DMS53 (cell line): ENCODE measurements around the gene FAM168B.

Source experiments
- DNase-seq: peaks from one replicate; lab custom pipeline; 2025; lab: John Stamatoyannopoulos, UW

The FAM168B gene

DNA sequence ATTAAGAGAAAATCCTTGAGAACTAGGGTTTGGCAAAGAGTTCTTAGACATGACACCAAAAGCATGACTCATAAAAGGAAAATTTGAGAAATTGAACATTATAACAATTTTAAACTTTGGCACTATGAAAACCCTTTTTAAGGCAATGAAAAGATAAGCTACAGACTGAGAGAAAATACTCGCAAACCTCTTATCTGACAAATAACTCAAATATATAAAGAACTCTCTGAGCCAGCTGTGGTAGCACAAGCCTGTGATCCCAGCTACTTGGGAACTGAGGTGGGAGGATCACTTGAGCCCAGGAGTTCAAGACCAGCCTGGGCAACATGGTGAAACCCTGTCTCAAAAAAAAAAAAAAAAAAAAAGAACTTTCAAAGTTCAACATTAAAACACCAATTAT lies 70.5 kb downstream of the FAM168B start:
- no peak for DNase-seq

DNA sequence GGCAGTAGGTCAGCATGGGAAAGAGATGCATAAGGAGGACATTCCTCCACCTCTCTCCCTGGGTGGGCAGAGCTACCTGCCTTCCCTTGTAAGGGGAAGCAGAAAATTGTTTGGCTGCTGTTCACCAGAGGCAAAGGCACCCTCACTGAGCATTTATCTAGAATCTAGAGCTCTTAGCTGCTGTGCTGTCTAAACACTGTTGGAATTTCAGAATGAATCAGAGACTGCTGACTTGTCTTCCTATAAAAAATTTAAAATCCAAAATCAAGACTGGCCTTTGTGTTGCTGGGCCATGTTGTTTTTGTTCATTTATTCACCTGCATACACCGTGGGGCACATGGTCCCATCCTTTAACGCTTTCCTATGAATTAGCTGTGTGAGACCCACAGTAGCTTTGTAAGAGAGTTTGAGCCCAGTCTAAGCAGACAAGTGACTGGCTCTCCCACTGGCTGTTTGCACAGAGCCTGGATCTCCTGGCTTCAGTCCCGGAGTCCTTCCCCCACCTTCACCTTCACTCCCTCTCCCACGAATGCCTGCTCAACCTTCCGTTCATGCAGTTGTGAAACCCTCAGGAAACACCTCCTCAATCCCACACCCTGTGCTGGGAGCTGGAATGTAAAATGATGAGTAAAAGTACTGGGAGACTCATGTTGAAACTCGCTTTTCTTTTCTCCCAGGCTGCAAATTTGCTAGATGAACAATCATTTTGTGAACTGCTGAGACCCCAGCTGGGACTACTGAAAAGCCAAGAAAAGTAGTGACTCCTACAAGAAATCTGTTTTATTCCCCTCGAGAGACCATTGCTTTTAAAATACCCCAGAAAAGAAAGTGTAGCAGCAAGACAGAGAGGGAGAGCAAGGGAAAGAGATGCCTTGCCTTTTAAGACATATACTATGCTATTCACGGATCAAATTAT lies 76.2 kb downstream of the FAM168B start:
- no peak for DNase-seq

DNA sequence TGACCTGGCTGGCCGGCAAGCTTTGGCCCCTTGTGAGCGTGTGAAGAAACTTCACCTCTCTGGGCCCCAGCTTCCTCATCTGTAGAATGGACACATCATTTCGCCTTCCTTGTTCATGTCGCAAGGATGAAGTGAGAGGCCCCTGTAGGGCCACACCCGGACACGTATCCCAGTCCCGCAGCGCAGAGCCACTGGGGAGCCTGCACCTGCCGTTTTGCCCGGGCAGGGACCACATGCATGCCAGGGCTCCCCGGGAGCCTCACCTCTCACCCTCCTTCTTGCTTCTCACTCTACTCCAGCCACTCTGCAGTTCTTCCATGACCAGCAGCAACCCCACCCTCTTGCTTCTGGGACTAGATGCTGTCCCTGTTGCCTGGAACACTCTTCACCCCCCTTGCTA lies 77.5 kb downstream of the FAM168B start:
- no peak for DNase-seq

DNA sequence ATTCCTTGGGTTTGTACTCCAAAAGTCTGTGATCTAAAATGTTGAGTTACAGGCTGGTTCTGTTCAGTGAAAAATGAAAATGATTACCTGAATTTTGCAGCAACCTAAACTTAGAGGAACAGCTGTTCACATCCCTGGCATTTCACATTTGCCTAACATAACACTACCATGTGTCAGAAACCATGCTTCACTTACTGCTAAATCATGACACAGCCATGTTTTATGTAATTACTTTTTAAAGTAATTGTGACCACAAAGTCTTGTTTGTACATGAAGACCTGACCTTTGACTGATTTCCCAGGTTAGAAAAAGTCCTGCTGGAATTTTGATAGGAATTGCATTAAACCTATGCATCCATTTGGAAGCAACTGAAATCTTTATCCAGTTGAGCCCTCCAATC lies 79.1 kb downstream of the FAM168B start:
- no peak for DNase-seq

DNA sequence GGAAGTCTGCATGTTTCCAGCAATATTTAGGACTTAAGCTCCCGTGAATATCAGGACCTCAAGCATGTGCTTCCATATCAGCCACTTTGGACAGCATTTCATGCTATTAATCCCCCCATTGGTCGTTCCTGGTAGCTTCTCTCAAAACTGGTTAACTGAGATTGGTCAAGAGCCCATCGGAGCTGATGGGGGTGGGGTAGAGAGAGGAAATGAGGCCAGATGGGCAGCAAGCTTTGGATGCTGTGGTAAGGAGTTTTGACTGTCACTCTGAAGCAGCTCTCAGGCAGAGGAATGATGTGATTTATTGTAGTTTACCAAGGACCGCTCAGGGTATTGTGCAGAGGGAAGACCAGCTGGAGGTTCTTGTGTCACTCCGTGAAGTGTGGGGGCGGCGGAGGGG lies 81.8 kb downstream of the FAM168B start:
- no peak for DNase-seq

DNA sequence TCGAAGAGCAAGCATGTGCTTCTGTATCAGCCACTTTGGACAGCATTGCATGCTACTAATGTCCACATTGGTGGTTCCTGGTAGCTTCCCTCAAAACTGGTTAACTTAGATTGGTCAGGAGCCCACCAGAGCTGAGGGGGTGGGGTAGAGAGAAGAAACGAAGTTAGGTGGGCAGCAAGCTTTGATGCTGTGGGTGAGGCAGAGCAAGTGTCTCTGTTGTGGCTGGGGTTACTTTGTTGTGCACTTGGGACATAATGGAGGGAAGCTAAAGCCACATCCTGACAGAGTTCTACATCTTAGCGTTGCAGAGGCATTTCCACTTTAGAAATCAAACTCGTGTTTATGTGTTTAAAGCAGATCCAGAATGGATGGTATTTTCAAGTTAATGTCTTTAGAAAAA lies 82.7 kb downstream of the FAM168B start:
- no peak for DNase-seq

DNA sequence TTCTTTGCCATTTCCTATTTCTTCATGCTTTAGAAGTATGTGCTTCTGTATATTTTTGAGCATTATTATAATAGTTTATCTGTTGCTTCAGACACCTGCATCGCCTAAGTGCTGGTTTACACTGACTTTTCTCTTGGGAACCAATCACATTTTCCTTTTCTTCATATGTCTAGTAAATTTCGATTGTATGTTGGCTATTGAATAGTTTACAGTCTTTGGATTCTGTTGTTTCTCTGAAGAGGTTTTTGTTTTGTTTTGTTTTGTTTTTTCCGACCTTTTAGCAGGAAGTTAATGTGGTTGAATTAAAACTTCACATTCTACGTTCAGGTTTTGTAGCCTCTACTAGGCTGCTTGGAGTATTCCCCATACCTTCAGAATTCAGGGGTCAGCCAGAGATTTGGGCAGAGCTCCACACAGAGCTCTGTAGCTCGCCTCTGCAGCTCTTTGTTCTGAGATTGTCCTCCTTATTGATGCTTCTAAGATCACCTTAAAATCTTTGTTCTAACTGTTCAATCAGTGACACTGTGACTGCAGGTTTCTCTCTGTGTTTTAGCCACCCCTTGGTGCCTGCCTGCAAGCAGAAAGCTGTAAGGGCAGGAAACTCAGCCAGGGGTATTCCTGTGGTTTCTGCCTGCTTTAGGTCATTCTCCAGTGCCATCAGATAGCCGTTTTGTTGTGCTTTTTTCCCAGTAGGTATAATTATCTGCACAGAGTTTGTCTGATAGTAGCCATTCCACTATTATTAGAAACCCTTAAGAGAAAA lies 83.4 kb downstream of the FAM168B start:
- DNase-seq, result no peak

DNA sequence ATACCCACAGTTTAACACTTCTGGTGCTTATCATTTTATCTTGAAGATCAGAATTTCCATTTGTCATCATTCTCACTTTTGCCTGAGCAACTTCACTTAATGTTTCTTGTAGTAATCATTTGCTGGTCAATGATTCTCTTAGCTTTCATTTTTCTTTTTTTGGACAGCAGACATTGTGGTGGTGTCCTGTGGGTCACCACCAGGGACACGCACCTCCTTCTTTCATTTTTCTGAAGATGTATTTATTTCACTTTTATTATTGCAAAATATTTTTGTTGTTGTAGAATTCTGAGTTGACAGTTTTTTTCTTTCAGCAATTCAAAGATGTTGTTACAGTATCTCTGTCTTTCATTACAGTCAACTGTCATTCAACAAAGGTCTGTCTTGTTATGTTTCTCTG lies 84.3 kb downstream of the FAM168B start:
- no peak for DNase-seq

DNA sequence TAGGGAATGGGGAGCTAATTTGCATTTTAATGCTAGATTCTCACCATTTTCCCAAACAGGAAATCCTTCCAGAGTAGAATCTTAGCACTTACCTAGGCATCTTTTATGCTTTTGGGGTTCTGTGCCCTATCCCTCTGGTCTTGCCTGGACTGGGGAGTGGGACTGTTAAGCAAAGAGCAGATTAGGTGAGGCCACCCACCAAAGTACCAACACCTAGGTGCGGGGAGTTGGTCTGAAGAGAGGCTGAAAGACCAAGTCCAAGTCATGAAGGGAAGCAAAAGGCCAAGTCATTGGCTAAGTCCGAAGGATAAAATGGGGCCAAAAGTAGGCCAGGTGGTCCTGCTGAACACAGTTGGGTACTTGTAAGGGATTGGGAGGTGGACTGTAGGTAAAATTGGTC lies 86.7 kb downstream of the FAM168B start:
- no peak for DNase-seq

DNA sequence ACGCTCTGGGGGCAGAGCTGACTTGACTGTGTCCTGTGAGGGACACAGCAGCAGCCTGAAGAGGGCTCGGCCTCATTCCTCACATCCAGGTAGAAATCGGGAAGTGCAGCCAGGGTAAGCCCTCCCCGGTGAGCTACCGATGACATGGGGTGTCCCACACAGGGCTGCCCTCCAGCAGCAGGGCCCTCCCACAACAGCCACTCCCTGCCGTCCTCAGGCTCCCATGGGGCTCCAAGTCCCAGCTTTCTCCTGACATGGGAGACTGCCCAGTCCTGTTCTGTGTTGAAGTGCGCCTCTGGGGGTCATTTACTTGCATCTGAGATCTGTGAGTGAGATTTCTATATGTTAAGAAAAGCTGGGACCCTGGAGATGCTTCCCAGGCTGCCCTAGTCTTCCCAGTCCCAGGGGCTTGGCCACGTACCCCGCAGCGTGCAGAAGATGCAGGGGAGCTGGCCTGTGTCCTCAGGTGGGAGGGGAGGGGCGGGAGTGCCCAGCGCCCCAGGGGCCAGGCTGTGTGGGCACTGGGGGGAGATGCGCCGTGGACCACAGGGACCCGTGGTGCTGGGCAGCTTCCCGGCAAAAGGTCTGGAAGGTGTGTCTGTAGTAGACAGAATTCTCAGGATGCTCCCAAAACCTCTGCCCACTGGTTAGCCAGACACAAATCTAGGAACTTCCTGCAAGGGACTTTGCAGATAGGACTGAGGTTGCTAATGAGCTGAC lies 87.9 kb downstream of the FAM168B start:
- DNase-seq, result no peak

DNA sequence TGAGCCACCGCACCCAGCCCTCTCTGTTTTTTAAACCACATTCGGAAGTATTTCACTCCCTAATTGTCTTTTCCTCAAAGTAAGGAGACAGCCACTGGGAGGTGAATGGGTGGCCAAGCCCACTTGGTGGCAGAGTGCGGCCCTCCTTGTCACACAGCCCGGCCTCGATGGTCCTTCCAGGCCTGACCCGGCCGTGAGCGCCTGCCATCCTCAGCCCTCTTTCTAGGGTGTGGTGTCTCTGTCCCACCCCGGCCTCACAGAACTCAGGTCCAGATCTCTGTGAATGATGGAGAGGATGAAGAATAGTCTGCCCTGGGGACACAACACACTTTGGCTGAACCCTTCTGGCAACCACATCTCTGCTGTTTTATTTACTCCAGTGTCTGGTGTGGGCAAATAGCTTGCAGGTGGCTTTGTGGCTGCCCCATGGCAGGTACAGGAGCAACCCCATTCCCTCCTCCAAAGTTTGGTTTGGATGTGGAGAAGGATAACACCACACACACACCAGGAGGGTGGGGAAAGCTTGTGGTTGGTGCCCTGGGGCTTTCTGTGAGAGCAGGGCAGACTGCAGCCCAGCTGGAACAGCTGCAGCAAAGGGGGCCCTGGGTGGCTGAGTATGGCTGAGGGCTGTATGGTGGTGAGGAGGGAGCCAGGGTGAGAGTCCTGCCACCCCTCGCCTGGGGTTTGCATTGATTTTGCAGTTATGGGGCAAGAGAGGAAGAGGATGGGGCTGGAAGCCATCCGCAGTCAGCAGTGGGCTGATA lies 88.6 kb downstream of the FAM168B start:
- no peak for DNase-seq

DNA sequence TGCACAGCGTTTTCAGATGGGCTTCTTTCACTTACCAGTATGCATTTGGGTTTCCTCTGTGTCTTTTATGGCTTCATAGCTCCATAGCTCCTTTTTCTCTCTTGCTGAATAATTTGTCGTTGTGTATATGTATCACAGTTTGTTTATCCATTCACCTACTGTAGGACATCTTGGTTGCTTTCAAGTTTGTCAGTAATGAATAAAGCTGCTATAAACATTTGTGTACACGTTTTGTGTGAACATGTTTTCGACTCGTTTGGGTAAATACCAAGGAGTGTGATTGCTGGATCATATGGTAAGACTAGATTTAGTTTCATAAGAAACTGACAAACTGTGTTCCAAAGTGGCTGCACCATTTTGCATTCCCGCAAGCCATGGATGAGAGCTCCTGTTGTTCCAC lies 94.7 kb downstream of the FAM168B start:
- no peak for DNase-seq
